Middle frontal gyrus (tissue), 1 donor: Measurements from ENCODE around the gene OPALIN.

Source experiments
- DNase-seq: peaks from one replicate; pipeline ENCODE4 v3.0.0-alpha.2; 2015; ENCODE audit warnings: low spot score; ENCODE audit errors: extremely low spot score

Gene OPALIN

GRCh38 chr10:96301616-96302015 lies 57.2 kb downstream of the OPALIN start:
- no peak for DNase-seq

DNA sequence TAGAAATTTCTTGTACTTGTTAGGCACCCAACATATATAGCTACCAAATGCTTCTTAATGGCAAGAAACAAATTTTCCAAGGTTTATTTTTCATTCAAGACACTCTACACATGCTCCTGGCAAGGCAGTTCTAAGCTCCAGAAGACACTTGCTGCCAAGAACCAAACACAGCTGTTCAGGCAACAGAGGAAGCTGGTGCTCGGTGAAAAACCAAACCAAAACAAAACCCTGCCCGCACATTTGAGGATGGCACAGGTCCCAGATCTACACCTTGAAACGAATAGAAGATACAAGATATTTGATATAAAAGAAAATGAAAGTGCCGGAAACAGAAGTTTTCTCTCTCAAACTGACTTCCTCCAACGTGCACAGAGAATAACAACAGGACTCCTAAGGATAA lies 59.4 kb downstream of the OPALIN start:
- no peak for DNase-seq

DNA sequence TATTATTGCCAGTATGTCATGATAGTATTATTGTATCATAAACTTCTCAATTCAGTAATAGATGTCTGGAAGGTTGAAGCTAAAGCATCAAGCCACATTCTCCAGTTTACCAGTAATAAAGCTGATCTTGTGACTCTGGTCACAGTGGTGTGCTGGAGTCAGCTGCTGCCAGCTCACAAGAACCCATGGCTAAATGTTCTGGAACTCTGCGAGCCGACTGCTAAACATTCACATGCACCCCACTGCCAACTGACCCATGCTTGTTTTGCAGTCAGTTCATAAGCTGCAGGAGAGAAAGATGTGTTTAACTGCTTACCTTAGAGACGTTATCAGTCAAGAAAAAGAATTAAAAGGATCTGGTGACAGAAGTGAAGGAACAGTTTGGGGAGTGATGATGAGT lies 60.4 kb downstream of the OPALIN start:
- no peak for DNase-seq

- no peak for DNase-seq
Measured at GRCh38 chr10:96297486-96297885, 61.3 kb downstream of the OPALIN start.

- DNase-seq, result no peak
Measured at GRCh38 chr10:96295475-96295874, 63.3 kb downstream of the OPALIN start.
